ES-I3 (cell line): ENCODE data around the gene PHOSPHO1.
"Not testable (repeated sequence)": the region's sequence is repeated elsewhere in the genome, so short reads cannot be mapped to it uniquely, and the experiment has no call there.

Experiments used
- H3K36me3 ChIP-seq: 2 replicates; pipeline ENCODE4 v1.6.1; 2013; ENCODE audit warnings: mild to moderate bottlenecking, low read length, control low read depth, moderate library complexity; ENCODE audit not compliant: insufficient read depth
- H3K4me1 ChIP-seq: 2 replicates; pipeline ENCODE4 v1.6.1; 2013; ENCODE audit warnings: mild to moderate bottlenecking, control low read depth, low read length; ENCODE audit not compliant: insufficient read depth
- H3K9ac ChIP-seq: 2 replicates; pipeline ENCODE4 v1.6.1; 2013; ENCODE audit warnings: low read depth, mild to moderate bottlenecking, low read length, moderate library complexity
- H3K9me3 ChIP-seq: 2 replicates; pipeline ENCODE4 v1.6.1; 2013; ENCODE audit warnings: mild to moderate bottlenecking, low read length, moderate library complexity; ENCODE audit not compliant: control insufficient read depth, insufficient read depth

PHOSPHO1 gene

DNA sequence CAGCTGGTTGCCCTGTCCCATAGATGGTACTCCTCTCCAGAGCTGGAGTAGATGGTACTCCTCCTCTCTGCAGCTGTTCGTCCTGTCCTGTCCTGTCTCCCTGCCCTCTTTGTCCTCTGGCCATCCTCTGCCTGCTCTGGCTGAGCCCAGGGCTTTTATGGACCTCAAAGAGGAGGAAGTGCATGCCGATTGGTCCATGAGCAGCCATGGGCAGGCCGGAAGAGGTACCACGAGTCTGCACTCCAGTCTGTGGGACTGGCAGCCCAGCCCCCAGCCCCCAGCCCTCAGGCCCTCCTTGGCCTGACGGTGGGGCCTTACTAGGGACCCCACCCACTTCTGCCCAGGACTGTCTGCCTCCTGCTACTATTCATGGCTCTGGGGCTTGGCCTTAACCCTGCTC lies 47.2 kb downstream of the PHOSPHO1 start:
- no peak overlapping the region for H3K9ac ChIP-seq
- no peaks in the 10 kb centered on the region for H3K36me3 ChIP-seq
- peaks cover 5% of the 10 kb centered on the region for H3K9me3 ChIP-seq
- no peaks in the 10 kb centered on the region for H3K4me1 ChIP-seq

DNA sequence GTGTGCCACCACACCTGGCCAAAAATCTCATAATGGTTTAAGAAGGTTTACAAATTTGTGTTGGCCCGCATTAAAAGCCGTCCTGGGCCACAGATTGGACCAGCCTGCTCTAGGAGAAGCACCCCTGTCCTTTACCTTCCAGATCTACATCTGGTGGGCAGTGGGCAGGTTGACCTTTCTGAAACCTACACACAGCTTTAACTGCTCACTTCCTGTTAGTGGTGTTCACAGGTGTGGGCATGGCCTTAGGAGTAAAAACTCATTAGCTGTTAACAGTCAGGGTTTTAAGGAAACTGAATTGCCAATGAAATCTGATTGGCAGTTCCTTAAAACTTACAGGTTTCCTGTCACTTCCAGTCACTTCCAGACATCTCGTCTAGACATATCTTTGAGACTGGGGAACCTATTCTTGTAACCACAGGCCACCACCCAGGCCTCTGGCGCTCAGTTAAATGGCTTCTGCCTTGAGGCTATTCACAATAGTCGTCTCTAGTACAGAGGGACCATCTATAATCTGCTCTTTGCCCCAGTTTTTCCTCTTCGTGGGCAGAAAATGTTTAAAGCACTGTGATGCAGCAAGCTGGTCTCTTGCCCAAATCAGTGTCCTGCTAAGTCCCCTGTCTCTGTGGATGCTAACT lies 49.5 kb downstream of the PHOSPHO1 start:
- H3K9ac ChIP-seq, result no peak overlapping the region
- H3K9me3 ChIP-seq, result peaks cover 17% of the 10 kb centered on the region
- no peaks in the 10 kb centered on the region for H3K36me3 ChIP-seq
- H3K4me1 ChIP-seq, result no peaks in the 10 kb centered on the region

DNA sequence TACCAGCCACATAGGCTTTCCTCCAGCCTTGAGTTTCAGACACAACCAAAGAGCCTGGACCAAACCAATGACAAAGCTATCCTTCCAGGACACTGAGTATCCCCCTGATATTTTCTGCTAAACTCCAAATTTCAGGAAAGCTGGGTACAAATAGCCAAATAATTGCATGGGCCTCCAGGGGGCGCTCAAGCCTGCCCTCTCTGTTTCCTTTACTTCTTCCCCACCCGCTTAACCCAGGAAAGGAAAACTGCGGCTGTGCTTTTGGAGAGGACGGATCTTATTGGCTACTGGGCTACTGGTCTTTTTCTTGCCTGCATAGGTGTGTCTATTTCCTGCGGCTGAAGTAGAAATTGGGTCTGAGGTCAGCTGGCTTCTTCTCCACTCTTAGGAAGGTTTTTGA lies 50.3 kb downstream of the PHOSPHO1 start:
- peaks cover 16% of the 10 kb centered on the region for H3K9me3 ChIP-seq
- H3K36me3 ChIP-seq, result no peaks in the 10 kb centered on the region
- no peak overlapping the region for H3K9ac ChIP-seq
- H3K4me1 ChIP-seq, result no peaks in the 10 kb centered on the region

DNA sequence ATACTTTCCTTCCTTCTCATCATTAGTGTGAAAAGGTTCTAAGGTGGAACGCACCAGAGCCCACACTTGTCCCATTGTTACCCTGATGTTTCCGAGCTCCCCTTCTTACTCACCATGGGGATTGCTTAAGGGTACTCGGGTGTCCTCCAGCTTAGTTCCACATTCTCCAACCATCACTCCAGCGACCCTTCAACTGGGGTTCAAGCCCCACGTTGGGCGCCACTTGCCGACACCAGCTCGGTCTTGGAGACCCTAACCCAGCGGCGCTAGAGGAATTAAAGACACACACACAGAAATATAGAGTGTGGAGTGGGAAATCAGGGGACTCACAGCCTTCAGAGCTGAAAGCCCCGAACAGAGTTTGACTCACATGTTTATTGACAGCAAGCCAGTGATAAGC lies 54.6 kb downstream of the PHOSPHO1 start:
- H3K9ac ChIP-seq, H3K36me3 ChIP-seq, H3K4me1 ChIP-seq: not testable (repeated sequence)
- peaks cover 18% of the 10 kb centered on the region for H3K9me3 ChIP-seq
